GM18951 (cell line): ENCODE data around the gene NRGN.
A peak's percentile ranks its signal among the peaks of the same experiment; 100 is the strongest.

Source experiments
- POLR2A ChIP-seq: IDR thresholded peaks from 4 replicates; pipeline ENCODE4 v1.6.1; 2011; ENCODE audit warnings: mild to moderate bottlenecking; ENCODE audit not compliant: insufficient read length, insufficient read depth; ENCODE audit errors: extremely low read depth
- in situ Hi-C: fragments of 300-500 bp; cut with MboI; formaldehyde crosslinking; loops from one replicate; pipeline ENCODE4 v1.12.0; 2022; ENCODE audit warnings: low sequenced_read_pairs, mixed read lengths, inconsistent platforms; ENCODE audit not compliant: unreplicated experiment

The NRGN gene

DNA sequence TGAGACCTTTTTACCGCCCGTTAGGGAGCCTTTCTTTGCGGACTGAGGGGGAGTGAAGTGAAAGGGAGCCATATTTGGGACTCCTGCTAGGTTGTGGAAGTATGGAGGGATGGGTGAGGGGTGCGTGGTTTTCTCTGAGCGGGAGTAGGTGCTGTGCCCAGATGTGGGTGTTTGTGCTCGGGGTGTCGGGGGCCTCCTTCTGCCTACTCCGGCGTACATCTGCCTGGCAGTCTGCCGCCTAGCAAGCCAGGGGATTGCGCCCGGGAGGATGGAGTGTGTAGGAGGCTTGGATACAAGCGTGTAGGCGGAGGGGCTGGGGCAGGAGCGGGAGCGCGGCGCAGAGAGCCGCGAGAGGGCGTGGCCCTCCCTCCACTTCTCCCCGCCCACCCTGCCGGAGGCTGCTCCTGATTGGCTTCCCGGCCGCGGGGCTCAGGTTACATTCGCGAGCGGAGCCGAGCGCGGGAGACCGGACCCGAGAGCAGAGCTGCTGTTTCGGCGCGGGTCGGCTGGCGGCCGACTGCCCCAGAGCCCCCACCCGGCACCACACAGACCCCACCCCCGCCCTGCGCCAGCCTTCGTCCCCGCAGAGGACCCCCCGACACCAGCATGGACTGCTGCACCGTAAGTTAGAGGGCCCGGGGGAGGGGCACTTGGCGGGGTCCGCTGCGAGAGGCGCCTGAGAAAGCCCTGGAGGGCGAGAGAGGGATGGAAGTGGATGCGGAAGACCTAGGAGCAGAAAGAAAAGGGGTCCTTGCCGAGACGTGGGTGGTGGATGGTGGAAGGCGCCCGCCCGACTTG lies at the start of gene NRGN:
Gene NRGN, plus strand, starts transcription at position 464 of the 798 bp plus-strand sequence. Its CDS starts 143 bp downstream, at position 607.
- in situ Hi-C loops = no loop called here
- TF ChIP-seq POLR2A = peak; percentile 48

DNA sequence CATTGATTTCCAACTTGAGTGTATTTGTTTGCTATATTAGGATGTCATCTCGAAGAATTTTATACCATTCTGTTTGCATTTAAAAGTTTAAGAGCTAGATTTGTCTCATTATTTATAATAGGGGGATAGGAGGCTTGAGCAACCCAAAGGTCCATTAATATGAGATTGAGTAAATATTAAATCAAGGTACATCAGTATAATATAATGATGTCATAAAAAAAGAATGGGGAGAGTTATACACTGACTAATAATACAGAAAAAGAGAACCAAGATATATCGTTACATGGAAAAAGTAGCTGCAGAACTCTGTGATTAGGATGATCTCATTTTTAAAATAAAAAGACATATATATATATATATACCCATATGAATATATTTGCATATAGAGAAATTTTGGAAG lies 46.6 kb upstream of the NRGN start:
- no peak for TF ChIP-seq POLR2A
- in situ Hi-C loops = no loop called here

DNA sequence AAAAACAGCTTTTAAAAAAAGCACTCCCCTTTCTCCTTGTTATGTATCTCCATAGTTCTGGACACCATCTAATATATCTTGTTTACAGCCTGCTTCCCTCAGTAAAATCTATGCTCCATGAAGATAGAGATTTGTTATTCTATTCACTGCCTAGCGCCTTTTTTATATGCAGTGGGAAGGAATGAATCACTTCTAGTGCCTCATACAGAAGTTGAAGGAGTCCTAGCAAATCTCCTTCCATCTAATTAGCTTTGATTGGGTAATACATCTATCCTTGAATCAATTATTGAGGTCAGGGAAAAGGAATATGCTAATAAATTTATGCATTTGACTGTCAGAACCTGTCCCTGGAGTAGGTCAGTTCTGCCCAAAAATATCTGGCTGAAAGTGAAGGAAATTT lies 40.2 kb upstream of the NRGN start:
- in situ Hi-C loops = no loop called here
- no peak for TF ChIP-seq POLR2A

DNA sequence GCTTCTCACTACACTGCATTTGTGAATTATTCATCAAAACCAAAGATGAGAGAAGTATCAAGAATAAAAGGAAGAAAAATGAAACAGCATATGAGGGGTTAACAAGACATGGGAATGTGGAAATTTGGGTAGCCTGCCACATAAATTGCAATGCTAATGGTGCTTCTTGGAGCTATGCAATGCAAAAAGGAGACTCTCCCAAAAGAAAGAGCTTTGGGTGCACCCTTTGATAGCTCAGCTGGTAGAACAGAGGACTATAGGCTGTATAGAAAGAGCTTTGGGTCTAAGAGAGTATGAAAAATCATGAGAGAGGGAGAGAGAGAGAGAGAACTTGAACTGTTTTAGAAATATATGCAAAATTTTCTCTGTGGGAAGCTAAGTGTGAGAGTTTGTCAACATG lies 39.7 kb upstream of the NRGN start:
- no peak for TF ChIP-seq POLR2A
- in situ Hi-C loops = no loop called here

DNA sequence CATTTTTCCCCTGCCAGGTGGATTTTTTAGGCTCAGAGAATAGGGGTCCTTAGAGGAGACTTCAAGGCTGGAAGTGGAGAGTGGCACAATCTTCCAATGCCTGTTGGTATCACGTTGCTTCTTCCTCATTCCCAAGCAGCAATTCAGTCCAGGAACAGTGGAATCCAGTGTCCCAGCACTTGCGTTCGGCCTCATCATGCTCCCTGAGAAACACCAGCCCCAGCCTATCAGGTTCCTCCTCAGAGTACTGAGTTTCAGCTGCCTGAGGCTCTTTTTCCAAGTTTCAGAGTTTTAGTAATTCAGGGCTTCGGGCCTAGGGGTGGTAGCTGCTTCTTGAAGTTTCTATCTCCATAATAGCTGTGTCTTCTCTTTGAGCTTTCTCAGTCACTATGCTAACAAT lies 31.9 kb upstream of the NRGN start:
- in situ Hi-C loops = no loop called here

DNA sequence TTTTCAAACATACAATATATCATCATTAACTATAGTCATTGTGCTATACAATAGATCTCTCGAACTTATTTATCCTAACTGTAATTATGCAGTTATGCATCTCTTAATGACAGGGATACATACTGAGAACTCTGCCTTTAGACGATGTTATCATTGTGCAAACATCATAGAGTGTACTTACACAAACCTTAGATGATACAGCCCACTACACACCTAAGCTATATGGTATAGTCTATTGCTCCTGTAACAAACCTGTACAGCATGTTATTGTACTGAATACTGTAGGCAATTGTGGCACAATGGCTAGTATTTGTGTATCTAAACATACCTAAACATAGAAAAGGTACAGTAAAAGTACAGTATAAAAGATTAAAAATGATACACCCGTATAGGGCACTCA lies 27.4 kb upstream of the NRGN start:
- in situ Hi-C loops = no loop called here
- no peak for TF ChIP-seq POLR2A

More for the DNA sequence above, 31.9 kb upstream of the NRGN start:
- TF ChIP-seq POLR2A = no peak

DNA sequence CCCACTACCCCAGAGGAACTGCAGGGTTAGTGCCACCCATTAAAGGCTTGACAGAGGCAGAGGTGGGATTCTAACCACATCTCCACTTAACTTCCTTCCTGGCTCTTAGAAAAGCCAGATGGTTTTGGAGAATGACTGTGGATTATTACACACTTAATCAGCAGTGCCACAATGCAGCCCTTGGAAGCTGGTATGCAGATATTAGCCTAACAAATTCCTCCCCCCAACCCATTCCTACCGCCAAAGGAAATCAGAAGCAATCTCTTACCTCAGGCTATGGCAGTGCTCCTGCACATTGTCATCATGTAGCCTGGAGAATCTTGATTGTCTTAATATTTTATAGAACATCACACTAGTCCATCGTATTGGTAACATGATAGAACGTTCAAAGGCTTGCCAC lies 23.2 kb upstream of the NRGN start:
- in situ Hi-C loops = no loop called here
- no peak for TF ChIP-seq POLR2A

DNA sequence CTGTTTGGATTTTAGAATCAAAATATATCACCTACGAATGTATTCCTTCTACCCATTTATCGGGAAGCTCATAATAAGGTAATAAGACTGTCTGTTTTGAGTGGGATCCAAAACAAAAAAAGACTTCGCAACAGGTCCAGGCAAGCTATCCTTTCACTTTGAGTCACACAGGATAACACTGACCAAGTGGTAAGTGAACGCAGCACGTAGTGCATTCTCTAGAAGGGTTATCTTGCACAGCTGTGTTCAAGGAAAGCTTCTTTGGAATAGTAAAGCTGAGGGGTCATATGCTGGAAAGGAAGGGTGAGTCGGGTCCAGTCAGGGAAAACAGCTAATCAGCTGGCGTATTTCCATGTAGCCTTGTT lies 22.3 kb upstream of the NRGN start:
- in situ Hi-C loops = no loop called here
- TF ChIP-seq POLR2A = no peak

DNA sequence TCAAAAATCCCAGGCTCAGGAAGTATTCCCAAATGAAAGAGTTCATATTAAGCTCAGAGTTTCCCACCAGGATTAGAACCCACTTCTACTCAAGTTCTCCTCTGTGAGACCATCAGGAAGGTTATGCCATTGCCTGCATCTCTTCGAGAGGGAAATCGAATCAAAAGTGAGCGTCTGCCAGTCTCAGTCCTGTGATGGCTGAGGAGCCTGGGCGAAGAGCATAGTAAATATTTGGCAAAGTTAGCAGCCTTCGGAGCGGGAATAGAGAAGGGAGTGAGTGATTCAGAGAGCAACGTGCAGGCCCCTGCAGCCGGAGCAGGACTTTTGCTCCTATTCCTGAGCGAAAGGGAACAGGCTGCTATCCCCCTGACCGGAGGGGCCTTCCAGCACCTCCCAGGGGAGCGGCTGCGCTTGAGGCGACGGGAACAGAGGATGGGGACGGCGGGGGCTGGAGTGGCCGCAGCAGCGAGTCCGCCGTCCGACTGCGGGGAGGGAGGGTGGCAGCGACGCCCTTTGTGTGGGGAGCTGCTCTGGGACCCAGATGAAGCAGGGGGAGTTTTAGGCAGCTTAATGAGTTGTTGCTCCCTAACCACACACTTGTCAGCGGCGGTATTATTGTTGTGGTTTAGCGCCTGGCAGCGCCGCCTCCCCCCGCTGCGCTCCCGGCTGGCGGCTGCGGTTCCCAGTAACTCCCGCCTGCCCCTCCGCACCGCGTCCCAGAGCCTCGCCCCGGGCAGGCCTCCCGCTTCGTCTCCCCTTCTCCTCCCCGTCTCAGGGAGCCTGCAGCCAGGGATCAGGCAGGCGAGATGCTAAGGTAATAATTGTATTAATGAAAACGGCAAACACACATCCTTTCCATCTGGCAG lies 21.7 kb upstream of the NRGN start:
- in situ Hi-C loops = no loop called here
- no peak for TF ChIP-seq POLR2A

DNA sequence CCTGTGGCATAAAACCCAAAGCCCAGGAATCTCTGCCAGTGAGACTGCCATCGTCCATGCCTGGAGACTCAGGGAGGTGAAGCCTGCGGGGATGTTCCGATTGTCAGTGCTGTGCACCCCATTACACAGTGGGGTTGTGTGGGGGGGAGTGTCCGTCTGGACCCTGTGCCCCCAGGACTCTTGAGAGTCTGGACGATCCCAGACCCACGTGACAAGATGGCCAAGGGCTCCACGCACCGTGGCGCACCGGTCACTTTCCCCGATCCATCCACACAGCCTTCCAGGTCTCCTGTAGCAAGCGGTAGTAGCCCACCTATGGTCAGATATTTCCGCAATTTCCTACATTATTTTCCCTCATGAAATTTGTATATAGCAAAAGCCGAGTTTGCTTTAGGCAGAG lies 20.9 kb upstream of the NRGN start:
- in situ Hi-C loops = no loop called here
- no peak for TF ChIP-seq POLR2A

DNA sequence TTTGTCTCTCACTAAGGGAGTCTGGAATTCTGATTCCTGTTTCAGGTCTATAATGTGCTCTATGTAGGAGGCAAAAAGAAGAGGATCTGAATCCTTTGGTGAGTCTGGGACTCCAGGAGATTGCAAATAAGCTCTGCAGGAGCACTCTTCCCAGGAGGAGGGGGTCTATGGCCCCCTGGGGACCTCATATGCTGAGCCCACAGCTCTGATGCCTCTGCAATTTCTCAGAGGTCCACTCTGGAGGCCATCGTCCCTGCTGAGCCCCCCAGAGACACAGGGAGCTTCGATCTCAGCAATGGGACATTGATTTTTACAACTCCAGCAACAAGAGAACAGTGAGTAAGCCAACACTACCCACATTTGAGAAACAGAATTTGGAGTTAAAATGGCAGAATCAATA lies 20.2 kb upstream of the NRGN start:
- TF ChIP-seq POLR2A = no peak
- in situ Hi-C loops = no loop called here

DNA sequence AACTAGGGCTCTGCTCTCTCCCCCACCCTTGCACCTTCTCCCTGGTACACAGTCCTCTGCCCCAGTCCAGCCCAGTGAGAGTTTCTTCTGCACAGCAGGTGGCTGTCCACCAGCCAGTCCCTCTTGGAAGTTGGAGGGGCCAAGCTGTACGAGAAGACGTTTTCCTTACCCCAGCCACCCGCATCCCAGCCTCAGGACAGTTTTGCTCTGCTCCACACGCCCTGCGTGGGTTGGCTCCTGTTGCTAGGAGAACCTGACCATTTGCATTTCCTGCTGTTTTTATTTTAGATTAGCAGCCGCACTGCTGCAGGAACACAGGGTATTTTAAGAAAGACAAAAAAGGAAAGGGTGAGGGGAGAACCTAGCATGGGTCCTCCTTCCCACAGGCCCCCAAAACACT lies 17.6 kb upstream of the NRGN start:
- TF ChIP-seq POLR2A = no peak
- in situ Hi-C loops = no loop called here

DNA sequence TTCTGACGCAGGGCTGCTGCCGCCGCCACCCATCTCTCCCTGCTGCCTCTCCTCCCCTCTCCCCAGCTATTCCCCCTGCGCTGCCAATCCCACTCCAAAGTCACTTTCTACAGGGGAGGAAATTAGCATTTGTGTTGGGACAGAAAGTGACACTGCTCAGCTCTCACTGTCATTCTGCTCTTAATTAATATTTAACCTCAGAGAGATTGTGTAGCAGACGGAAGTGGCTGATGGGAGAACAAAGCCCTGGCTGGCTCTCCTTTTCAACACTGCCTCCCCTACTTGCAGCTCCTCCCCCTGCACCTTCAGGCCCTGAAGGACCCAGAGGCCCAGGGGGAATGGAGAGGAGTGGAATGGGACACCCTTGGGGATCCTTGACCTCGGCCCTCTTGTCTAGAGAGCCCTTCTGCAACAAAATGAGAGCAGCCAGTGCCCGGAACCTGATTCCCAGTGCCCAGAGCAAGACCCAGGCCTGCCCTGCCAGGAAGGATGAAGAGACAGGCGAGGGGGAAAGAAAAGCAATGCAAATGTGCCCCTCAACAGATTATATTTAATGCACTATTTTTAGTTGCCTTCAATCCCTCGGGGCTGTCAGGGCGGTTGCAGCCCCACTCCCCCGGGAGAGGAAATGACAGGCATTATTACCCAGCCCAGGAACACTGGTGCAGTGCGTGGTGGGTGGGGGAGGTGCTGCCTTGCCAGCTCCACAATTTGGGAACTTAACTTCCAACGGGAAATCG lies 14.6 kb upstream of the NRGN start:
- in situ Hi-C loops = no loop called here
- TF ChIP-seq POLR2A = peak; percentile 46
